H1 (cell line): ENCODE measurements around the gene MACROH2A1. TPM values are rescaled to one million over a fixed set of nuclear protein-coding genes. Genes with fewer than 3 reads are reported as not detected.

Experiments used
- CBX8 ChIP-seq: fragments of 300-800, 300-1000 bp; sonication (generic); IDR thresholded peaks from 2 replicates; pipeline ENCODE4 v1.7.1; 2016; ENCODE audit warnings: low read depth, low read length, borderline replicate concordance
- EGR1 ChIP-seq: IDR thresholded peaks from 2 replicates; pipeline ENCODE4 v1.6.1; 2011; ENCODE audit warnings: low read depth, low read length, borderline replicate concordance
- EZH2 ChIP-seq: fragments of 200-600 bp; sonication (generic); IDR thresholded peaks from 2 replicates; pipeline ENCODE4 v1.7.1; 2012; ENCODE audit warnings: low read depth, mild to moderate bottlenecking, moderate library complexity, low read length, inconsistent platforms; ENCODE audit not compliant: severe bottlenecking
- JUND ChIP-seq: IDR thresholded peaks from 2 replicates; pipeline ENCODE4 v1.6.1; 2011; ENCODE audit warnings: mild to moderate bottlenecking, improper control_type of control experiment, low read length
- KDM1A ChIP-seq: fragments of 200-600, 300-600 bp; sonication (generic); IDR thresholded peaks from 2 replicates; pipeline ENCODE4 v1.7.1; 2016; ENCODE audit warnings: mild to moderate bottlenecking, low read length, borderline replicate concordance
- SIRT6 ChIP-seq: IDR thresholded peaks from one replicate; pipeline ENCODE4 v1.7.1; 2012; ENCODE audit warnings: low read length, inconsistent platforms
- SUZ12 ChIP-seq: fragments of 200-600 bp; sonication (generic); IDR thresholded peaks from 2 replicates; pipeline ENCODE4 v1.6.1; 2012; ENCODE audit warnings: mild to moderate bottlenecking, inconsistent platforms, low read length, moderate library complexity, mixed read lengths
- USF2 ChIP-seq: IDR thresholded peaks from 2 replicates; pipeline ENCODE4 v1.6.1; 2011; ENCODE audit warnings: low read length, improper control_type of control experiment
- polyA plus RNA-seq, 7 experiments: library from polyadenylated mRNA; depleted of rRNA in 3 of 7; stranded (reverse) in 5 of 7; unstranded in 2 of 7; fragments of >200 nt in 5 of 7; fragments of 200-250 nt in 2 of 7; gene quantifications; 1 replicate in 5 of 7; 2 replicates in 1 of 7; 4 replicates in 1 of 7; pipeline versions ENCODE4 v1.2.1 to v1.2.3, GENCODE V29; 2011 to 2013; ENCODE audit warnings: missing spikeins in 2 of 7, mixed read lengths in 2 of 7
- total RNA-seq: library from RNA; stranded (reverse); fragmentation: NEBNext Ultra II Directional; extraction: Animal tissue kit (Norgen Biotek cat#: 25700); gene quantifications from 2 replicates; pipeline ENCODE4 v1.2.1, GENCODE V29; 2021
- TF ChIP-seq, protein P1 (sequence below): IDR thresholded peaks from 2 replicates; pipeline ENCODE4 v1.6.1; 2011; ENCODE audit warnings: low read depth, mild to moderate bottlenecking, low read length; ENCODE audit not compliant: insufficient read depth

The MACROH2A1 gene
- total and polyA plus RNA-seq, 2 of the 8 experiments (the other 6 are each of a cell fraction or from before 2014, with no cell fraction given) = 60.0 to 92.3 TPM

GRCh38 chr5:135315386-135315785 is 83.6 kb downstream of the MACROH2A1 start (continued):
- TF ChIP-seq, protein P1, sequence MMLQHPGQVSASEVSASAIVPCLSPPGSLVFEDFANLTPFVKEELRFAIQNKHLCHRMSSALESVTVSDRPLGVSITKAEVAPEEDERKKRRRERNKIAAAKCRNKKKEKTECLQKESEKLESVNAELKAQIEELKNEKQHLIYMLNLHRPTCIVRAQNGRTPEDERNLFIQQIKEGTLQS = no peak
- no peak for TF ChIP-seq SIRT6
- no peak for TF ChIP-seq EZH2
- TF ChIP-seq USF2 = no peak
- no peak for TF ChIP-seq CBX8
- TF ChIP-seq KDM1A = no peak
- TF ChIP-seq EGR1 = no peak
- TF ChIP-seq SUZ12 = no peak
- no peak for TF ChIP-seq JUND
